Measurements from ENCODE around the gene SEMA3F. TPM values are rescaled to one million over a fixed set of nuclear protein-coding genes. Genes with fewer than 3 reads are reported as not detected.

SEMA3F gene
- total RNA-seq, 2 experiments from 2014 or later: 0.34 to 0.43 TPM

DNA sequence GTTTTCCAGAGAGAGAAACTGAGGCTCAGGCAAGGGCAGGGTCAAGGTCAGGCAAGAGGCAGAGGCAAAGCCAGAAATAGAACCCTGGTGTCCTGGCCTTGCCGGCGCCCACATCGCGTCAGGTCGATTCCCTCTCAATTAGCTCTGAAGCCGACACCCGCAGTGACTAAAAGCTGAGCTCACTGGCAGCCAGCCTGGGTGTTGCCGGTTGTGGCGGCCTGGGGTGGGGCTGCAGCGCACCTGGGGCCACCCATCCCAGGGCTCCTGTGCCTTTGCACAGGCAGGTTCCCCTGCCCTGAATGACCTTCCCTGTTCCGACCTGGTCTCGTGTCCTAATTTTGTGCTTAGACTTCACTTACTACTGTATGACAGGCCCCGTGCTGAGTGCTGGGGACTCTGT, 6.2 kb downstream of the SEMA3F start:
- ChIA-PET CTCF (no interaction called here), POLR2A (no interaction called here)
- Mint-ChIP-seq H3K27ac (no peak overlapping the region), H3K4me1 (ENCODE audit: low read depth) (no peaks in the 10 kb centered on the region), H3K4me3 (no peak overlapping the region), H3K27me3 (peaks cover 8% of the 10 kb centered on the region), H3K9me3 (no peaks in the 10 kb centered on the region), H3K36me3 (ENCODE audit: low read depth) (no peaks in the 10 kb centered on the region)
- DNase-seq (no peak), ATAC-seq (no peak)
- TF ChIP-seq, protein P1, sequence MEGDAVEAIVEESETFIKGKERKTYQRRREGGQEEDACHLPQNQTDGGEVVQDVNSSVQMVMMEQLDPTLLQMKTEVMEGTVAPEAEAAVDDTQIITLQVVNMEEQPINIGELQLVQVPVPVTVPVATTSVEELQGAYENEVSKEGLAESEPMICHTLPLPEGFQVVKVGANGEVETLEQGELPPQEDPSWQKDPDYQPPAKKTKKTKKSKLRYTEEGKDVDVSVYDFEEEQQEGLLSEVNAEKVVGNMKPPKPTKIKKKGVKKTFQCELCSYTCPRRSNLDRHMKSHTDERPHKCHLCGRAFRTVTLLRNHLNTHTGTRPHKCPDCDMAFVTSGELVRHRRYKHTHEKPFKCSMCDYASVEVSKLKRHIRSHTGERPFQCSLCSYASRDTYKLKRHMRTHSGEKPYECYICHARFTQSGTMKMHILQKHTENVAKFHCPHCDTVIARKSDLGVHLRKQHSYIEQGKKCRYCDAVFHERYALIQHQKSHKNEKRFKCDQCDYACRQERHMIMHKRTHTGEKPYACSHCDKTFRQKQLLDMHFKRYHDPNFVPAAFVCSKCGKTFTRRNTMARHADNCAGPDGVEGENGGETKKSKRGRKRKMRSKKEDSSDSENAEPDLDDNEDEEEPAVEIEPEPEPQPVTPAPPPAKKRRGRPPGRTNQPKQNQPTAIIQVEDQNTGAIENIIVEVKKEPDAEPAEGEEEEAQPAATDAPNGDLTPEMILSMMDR (IDR thresholded peaks at IDR 0.05): no peak
- intact Hi-C loops (cut with micrococcal nuclease): no loop called here

DNA sequence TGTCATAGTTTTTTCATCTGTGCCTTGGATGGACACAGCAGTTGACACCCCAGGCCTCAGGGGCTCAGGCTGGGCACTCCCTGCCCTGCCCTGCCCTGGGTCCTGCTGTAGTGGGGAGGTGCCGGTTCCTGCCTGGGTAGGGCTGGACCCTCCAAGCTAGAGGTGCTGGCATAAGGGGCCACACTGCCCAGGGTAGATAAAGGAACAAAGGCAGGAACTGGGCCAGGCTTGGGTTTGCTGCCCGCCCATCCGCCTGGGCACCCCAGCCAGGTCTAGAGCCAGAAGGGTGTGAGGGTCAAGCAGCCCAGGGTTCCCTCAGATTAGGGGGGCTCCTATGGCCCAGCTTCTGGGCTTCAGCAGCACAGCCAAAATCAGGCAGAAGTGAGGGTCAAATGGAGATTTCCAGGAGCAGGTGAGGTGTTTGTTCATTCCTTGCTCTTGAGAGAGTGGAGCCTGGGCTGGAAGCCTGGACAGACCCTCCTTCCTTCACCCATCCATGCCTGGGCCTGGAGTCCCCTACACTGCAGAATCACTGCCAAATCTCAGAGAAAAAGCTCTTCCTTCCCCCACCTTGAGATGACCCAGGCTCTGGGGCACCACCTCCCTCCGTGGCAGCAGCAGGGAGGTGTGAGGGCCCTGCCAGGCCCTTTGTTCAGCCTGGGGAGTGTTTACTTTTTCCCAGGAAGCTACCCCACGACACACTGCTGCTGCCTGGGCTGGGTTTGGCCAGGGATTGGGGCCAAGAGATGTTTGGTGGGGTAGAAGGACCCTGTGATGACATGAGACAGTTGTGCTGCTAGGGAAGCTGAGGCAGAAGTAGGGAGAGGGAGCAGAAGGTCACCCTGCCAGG, 7.1 kb downstream of the SEMA3F start:
- Mint-ChIP-seq H3K27ac (no peak overlapping the region), H3K36me3 (ENCODE audit: low read depth) (no peaks in the 10 kb centered on the region), H3K4me3 (no peak overlapping the region), H3K4me1 (ENCODE audit: low read depth) (no peaks in the 10 kb centered on the region), H3K9me3 (no peaks in the 10 kb centered on the region), H3K27me3 (peaks cover 5% of the 10 kb centered on the region)
- ATAC-seq (no peak), DNase-seq (no peak)
- ChIA-PET CTCF (interaction anchor here (1.1 to 1.5 kb wide), 2 partner anchors 32 to 42 kb away, joined by 3 read pairs; no protein-coding TSS in a partner anchor), POLR2A (no interaction called here)
- intact Hi-C loops (cut with micrococcal nuclease): no loop called here
- TF ChIP-seq, protein P1 (IDR thresholded peaks at IDR 0.05): no peak

DNA sequence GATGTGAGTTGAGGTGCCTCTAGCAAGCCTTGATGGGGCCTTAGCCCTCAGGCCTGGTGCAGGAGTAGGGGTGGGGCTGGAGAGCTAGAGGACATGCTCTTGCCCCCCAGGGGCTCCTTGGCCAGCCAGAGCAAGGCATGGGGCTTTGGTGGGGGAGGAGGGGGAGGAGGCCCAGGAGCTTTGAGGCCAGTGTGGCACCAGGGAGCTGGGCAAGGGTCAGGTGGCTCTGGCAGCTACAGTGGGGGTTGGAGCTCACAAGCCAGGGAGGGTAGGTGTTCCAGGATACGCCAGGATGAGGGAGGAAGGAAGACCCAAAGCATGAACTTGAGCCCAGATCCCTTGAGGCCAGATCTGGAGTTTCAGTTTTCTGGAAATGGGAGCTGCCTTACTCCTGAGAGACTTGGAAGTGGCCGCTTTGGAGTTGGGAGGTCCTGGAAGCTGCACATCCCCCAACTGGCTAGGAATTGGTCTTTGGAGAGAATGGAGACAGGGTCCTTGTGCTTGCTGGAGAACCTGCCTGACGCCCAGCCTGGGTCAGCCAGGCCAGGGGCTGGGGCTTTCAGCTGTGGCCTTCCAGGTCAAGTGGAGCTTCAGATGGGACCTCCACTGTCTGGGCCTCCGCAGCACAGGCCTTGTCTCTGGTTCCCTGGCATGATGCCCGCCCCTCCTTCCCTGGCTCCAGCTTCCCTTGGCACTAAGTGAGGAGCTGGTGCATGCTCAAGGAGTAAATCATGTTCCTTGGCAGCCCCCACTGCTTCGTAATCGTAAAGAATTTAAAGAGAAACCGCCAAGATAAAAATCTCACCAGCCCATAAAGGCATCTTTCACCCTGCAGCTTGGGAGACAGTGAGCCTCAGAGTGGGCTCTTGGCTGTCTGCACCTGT, 8.7 kb downstream of the SEMA3F start:
- ChIA-PET CTCF (interaction anchor here (1.4 kb wide), 1 partner anchor 12 kb away, joined by 4 read pairs; no protein-coding TSS in a partner anchor), POLR2A (no interaction called here)
- no peak overlapping the region for H3K27ac Mint-ChIP-seq
- H3K4me3 Mint-ChIP-seq: no peak overlapping the region
- no peaks in the 10 kb centered on the region for H3K36me3 Mint-ChIP-seq (ENCODE audit: low read depth)
- intact Hi-C loops (cut with micrococcal nuclease): no loop called here
- no peaks in the 10 kb centered on the region for H3K9me3 Mint-ChIP-seq
- ATAC-seq (no peak), DNase-seq (no peak)
- no peaks in the 10 kb centered on the region for H3K27me3 Mint-ChIP-seq
- no peaks in the 10 kb centered on the region for H3K4me1 Mint-ChIP-seq (ENCODE audit: low read depth)
- TF ChIP-seq, protein P1 (IDR thresholded peaks at IDR 0.05): no peak

DNA sequence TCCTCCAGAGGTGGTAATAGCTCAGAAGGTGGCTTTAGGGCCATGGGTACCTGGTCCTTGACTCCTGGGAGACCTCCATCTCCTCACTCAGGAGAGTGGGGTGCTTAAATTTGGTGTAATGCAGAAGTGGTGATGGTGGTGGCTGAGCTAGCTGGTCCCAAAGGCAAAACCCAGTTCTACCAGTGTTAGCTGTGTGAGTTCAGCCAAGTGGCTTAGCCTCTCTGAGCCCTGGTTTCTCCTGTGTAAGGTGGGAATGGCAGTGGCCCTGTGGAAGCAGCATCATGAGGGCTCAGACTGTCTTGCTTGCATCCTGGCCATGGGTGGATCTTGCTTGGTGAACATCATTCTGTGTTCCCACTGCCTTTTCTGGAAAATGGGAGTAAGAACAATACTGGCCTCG, 9.4 kb downstream of the SEMA3F start:
- DNase-seq (no peak), ATAC-seq (no peak)
- Mint-ChIP-seq H3K27ac (no peak overlapping the region), H3K4me3 (no peak overlapping the region), H3K36me3 (ENCODE audit: low read depth) (no peaks in the 10 kb centered on the region), H3K27me3 (no peaks in the 10 kb centered on the region), H3K4me1 (ENCODE audit: low read depth) (no peaks in the 10 kb centered on the region), H3K9me3 (no peaks in the 10 kb centered on the region)
- CTCF ChIA-PET: interaction anchor here (1.4 kb wide), 2 partner anchors 13 to 30 kb away, joined by 4 read pairs; no protein-coding TSS in a partner anchor
- TF ChIP-seq, protein P1 (IDR thresholded peaks at IDR 0.05): no peak
- intact Hi-C loops (cut with micrococcal nuclease): no loop called here
- POLR2A ChIA-PET: interaction anchor here (0.5 kb wide), 1 partner anchor 1707 kb away, joined by 3 read pairs; no protein-coding TSS in a partner anchor

All from activated CD8-positive, alpha-beta T cell treated with anti-CD3 and anti-CD28 coated beads for 36 hours (primary cell).